ENCODE results near the gene KCNN2.

DNA sequence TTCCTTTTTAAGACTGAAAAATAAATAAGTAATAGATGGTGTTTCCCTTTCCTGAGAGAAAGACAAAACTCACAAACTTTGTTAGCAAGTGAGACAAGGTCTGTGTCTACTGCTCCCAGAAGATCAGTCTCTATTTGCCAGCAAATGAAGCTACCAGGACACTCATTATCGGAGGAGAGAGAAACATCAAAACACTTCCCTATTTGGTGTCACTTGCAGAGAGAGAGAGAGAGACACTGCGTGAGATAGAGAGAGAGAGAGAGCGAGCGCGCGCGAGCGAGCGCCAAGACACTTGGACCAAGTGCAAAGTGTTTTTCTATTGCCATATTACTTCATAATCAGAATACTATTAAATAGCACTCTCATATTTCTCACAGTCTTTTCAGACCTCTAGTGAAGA, 142.7 kb downstream of the KCNN2 start:
- TF ChIP-seq ATF1 (CRISPR knock-in tag; IDR thresholded peaks at IDR 0.05): no peak
- no peak for TF ChIP-seq CTCF (IDR thresholded peaks at IDR 0.05)
- TF ChIP-seq NFE2L1 (CRISPR knock-in tag; IDR thresholded peaks at IDR 0.05): no peak
- no peak for TF ChIP-seq CREB1 (CRISPR knock-in tag; IDR thresholded peaks at IDR 0.05)
- TF ChIP-seq ZNF232 (CRISPR knock-in tag; IDR thresholded peaks at IDR 0.05): no peak
- no peak for TF ChIP-seq GTF2I (CRISPR knock-in tag; conservative IDR thresholded peaks at IDR 0.05)
- no peak for TF ChIP-seq FOXJ3 (CRISPR knock-in tag; IDR thresholded peaks at IDR 0.05; ENCODE audit: borderline replicate concordance)
- no peak for TF ChIP-seq SMAD3 (CRISPR knock-in tag; IDR thresholded peaks at IDR 0.05; ENCODE audit: borderline replicate concordance)
- TF ChIP-seq, protein P1, sequence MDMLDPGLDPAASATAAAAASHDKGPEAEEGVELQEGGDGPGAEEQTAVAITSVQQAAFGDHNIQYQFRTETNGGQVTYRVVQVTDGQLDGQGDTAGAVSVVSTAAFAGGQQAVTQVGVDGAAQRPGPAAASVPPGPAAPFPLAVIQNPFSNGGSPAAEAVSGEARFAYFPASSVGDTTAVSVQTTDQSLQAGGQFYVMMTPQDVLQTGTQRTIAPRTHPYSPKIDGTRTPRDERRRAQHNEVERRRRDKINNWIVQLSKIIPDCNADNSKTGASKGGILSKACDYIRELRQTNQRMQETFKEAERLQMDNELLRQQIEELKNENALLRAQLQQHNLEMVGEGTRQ (CRISPR knock-in tag; IDR thresholded peaks at IDR 0.05): no peak
- no peak for TF ChIP-seq FOXK1 (CRISPR knock-in tag; IDR thresholded peaks at IDR 0.05)
